CD4-positive, alpha-beta T cell (primary cell): Measurements from ENCODE around the gene HS3ST4. TPM values are rescaled to one million over a fixed set of nuclear protein-coding genes. Genes with fewer than 3 reads are reported as not detected.

Experiments
- ATAC-seq: fragments of 200-7000 bp; cut with Tn5 transposase; one replicate; pipeline ENCODE4 v1.10.0; 2022; ENCODE audit warnings: mild to moderate bottlenecking; ENCODE audit not compliant: poor library complexity
- CTCF ChIA-PET: fragments of 350-600 bp; sonication (Branson Sonifier 250); formaldehyde crosslinking; loops from one replicate; lab custom pipeline; 2021; ENCODE audit warnings: antibody characterized with exemption, inconsistent platforms; lab: Charles Lee
- POLR2A ChIA-PET: fragments of 350-600 bp; sonication (Branson Sonifier 250); formaldehyde crosslinking; loops from one replicate; lab custom pipeline; 2021; ENCODE audit warnings: antibody characterized with exemption, inconsistent platforms; lab: Charles Lee
- DNase-seq, 14 experiments: peaks; one replicate each; pipeline ENCODE4 v3.0.0-alpha.2; 2013 to 2020; ENCODE audit warnings: mixed read lengths in 2 of 14
- H3K27ac ChIP-seq, 2 donors: one replicate each; pipeline versions ENCODE4 v1.5.1 to v1.7.0; 2013; ENCODE audit warnings: low read length in 2 of 2, low read depth in 1 of 2, mild to moderate bottlenecking in 1 of 2
- H3K27me3 ChIP-seq, 2 experiments: 1 replicate in 1 of 2; 2 replicates in 1 of 2; pipeline versions ENCODE4 v1.6.1 to v1.7.0; 2013; ENCODE audit warnings: low read length in 2 of 2, control low read depth in 1 of 2, mild to moderate bottlenecking in 1 of 2, moderate library complexity in 1 of 2; ENCODE audit not compliant: insufficient read depth in 2 of 2, control insufficient read depth in 1 of 2
- H3K36me3 ChIP-seq: one replicate; pipeline ENCODE4 v1.6.1; 2013; ENCODE audit warnings: low read length, control low read depth; ENCODE audit not compliant: insufficient read depth
- H3K4me1 ChIP-seq: one replicate; pipeline ENCODE4 v1.6.1; 2013; ENCODE audit warnings: low read length, control low read depth; ENCODE audit not compliant: insufficient read depth
- H3K4me3 ChIP-seq: one replicate; pipeline ENCODE4 v1.5.1; 2013; ENCODE audit warnings: mild to moderate bottlenecking, low read length, moderate library complexity
- H3K9me3 ChIP-seq, 2 experiments: 1 replicate in 1 of 2; 2 replicates in 1 of 2; pipeline versions ENCODE4 v1.6.1 to v1.7.0; 2013; ENCODE audit warnings: low read length in 2 of 2, mild to moderate bottlenecking in 2 of 2, control low read depth in 1 of 2, moderate library complexity in 1 of 2; ENCODE audit not compliant: control insufficient read depth in 1 of 2, insufficient read depth in 1 of 2
- H3K27ac Mint-ChIP-seq: one replicate; pipeline ENCODE4 v1.8.0; 2020; ENCODE audit warnings: mixed read lengths
- H3K27me3 Mint-ChIP-seq: one replicate; pipeline ENCODE4 v1.8.0; 2021; ENCODE audit warnings: mixed read lengths
- H3K36me3 Mint-ChIP-seq: one replicate; pipeline ENCODE4 v1.8.0; 2021; ENCODE audit warnings: low read depth, mixed read lengths
- H3K4me1 Mint-ChIP-seq: one replicate; pipeline ENCODE4 v1.8.0; 2021; ENCODE audit warnings: low read depth, mixed read lengths
- H3K4me3 Mint-ChIP-seq: one replicate; pipeline ENCODE4 v1.8.0; 2020; ENCODE audit warnings: mild to moderate bottlenecking, mixed read lengths
- H3K9me3 Mint-ChIP-seq: one replicate; pipeline ENCODE4 v1.8.0; 2020; ENCODE audit warnings: mixed read lengths
- intact Hi-C, 2 experiments: fragments of 100-400 bp; cut with DNase I in 1 of 2; cut with micrococcal nuclease in 1 of 2; formaldehyde crosslinking; loops; one replicate each; pipeline versions ENCODE4 v1.15.1 to v1.9.0; 2023 to 2025; cut with DNase I, micrococcal nuclease
- total RNA-seq, 174 experiments: library from RNA in 2 of 174; stranded (reverse) in 2 of 174; gene quantifications; one replicate each; pipeline ENCODE4 v1.2.3 and lab custom pipeline; 2021 to 2026
- TF ChIP-seq, protein P1 (sequence below): fragments of 200-600 bp; IDR thresholded peaks from one replicate; pipeline ENCODE4 v1.8.0; 2022; ENCODE audit warnings: antibody characterized with exemption, mild to moderate bottlenecking

The HS3ST4 gene
- total RNA-seq, 2 experiments from 2014 or later: not detected

DNA sequence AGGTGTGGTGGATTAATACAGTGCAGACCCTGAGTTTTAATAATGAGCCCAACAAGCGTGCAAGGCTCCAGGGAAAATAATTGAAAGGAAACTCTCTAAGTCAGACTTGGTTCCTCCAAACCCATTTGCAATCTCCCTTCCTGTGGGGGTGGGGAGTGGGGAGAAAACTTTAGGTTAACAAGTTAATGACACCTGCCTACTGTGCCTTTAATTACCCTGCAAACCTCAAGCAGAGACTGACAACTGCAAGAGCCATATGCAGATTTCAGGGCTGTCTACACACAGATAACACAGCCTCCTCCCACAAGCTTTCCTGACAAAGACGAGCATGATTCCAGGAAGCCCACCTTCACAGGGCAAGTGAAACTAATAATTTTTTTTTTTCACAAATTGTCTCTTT is 359.3 kb downstream of the HS3ST4 start:
- intact Hi-C loops: no loop called here
- Histone ChIP-seq H3K4me1 (no peaks in the 10 kb centered on the region), H3K4me3 (no peak overlapping the region), H3K27ac (no peak overlapping the region), H3K9me3 (peaks cover 0 to 4% of the 10 kb centered on the region in 2 experiments), H3K27me3 (peaks cover 0 to 9% of the 10 kb centered on the region in 2 experiments), H3K36me3 (no peaks in the 10 kb centered on the region)
- POLR2A ChIA-PET: no interaction called here
- peaks cover 22% of the 10 kb centered on the region for H3K27me3 Mint-ChIP-seq
- no peaks in the 10 kb centered on the region for H3K4me1 Mint-ChIP-seq
- H3K27ac Mint-ChIP-seq: no peak overlapping the region
- DNase-seq (no peak), ATAC-seq (no peak)
- H3K9me3 Mint-ChIP-seq: peaks cover 2% of the 10 kb centered on the region
- CTCF ChIA-PET: no interaction called here
- H3K4me3 Mint-ChIP-seq: no peak overlapping the region
- TF ChIP-seq, protein P1, sequence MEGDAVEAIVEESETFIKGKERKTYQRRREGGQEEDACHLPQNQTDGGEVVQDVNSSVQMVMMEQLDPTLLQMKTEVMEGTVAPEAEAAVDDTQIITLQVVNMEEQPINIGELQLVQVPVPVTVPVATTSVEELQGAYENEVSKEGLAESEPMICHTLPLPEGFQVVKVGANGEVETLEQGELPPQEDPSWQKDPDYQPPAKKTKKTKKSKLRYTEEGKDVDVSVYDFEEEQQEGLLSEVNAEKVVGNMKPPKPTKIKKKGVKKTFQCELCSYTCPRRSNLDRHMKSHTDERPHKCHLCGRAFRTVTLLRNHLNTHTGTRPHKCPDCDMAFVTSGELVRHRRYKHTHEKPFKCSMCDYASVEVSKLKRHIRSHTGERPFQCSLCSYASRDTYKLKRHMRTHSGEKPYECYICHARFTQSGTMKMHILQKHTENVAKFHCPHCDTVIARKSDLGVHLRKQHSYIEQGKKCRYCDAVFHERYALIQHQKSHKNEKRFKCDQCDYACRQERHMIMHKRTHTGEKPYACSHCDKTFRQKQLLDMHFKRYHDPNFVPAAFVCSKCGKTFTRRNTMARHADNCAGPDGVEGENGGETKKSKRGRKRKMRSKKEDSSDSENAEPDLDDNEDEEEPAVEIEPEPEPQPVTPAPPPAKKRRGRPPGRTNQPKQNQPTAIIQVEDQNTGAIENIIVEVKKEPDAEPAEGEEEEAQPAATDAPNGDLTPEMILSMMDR: no peak
- H3K36me3 Mint-ChIP-seq: no peaks in the 10 kb centered on the region

DNA sequence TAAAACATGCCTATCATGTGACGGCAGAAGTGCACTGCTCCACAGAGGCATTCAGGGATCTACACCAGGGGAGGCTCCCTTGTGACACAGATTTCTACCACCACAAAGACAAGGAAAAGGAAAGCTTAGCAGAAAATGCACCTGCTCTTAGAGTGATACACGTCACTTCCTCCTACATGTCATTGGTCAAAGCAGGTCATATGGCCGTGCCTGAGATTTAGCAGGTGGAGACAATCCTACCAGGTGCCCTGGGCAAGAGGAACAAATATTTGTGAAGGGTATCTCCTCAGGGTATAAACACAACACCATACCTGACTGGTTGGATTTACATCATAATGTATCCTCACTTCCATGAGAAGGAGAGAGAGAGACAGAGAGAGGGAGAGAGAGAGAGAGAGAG is 362.1 kb downstream of the HS3ST4 start:
- DNase-seq (no peak), ATAC-seq (no peak)
- CTCF ChIA-PET: no interaction called here
- no peaks in the 10 kb centered on the region for H3K4me1 ChIP-seq
- H3K4me3 ChIP-seq: no peak overlapping the region
- no peak overlapping the region for H3K27ac ChIP-seq
- H3K9me3 ChIP-seq: peaks cover 4% of the 10 kb centered on the region in 2 experiments
- H3K27me3 Mint-ChIP-seq: peaks cover 17% of the 10 kb centered on the region
- POLR2A ChIA-PET: no interaction called here
- no peaks in the 10 kb centered on the region for H3K36me3 ChIP-seq
- H3K4me1 Mint-ChIP-seq: no peaks in the 10 kb centered on the region
- peaks cover 2% of the 10 kb centered on the region for H3K9me3 Mint-ChIP-seq
- H3K27me3 ChIP-seq: peaks cover 4 to 9% of the 10 kb centered on the region in 2 experiments
- H3K27ac Mint-ChIP-seq: no peak overlapping the region
- TF ChIP-seq, protein P1: no peak
- no peak overlapping the region for H3K4me3 Mint-ChIP-seq
- no peaks in the 10 kb centered on the region for H3K36me3 Mint-ChIP-seq
- intact Hi-C loops: no loop called here

DNA sequence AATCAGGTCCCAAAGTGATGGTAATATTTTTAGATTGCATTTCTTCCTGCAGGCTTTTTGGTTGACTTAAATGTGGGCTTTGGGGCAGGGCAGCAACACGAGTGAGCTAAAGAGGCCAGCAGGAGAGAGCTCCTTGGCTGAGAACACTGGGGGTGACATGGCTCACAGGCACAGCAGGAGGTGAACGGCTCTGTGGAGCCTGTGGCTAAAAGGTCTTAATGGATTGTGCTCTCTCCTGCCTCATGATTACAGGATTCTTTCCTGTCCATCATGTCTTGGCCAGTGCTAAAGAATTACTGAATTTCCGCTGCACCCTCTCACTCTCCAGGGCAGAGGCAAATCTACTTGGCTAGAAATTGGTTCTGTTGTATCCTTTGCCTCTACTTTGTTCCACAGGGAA is 366.6 kb downstream of the HS3ST4 start:
- ATAC-seq (no peak), DNase-seq (no peak)
- no peak overlapping the region for H3K27ac Mint-ChIP-seq
- Histone ChIP-seq H3K9me3 (peaks cover 4% of the 10 kb centered on the region in 2 experiments), H3K4me1 (no peaks in the 10 kb centered on the region), H3K36me3 (no peaks in the 10 kb centered on the region), H3K27ac (no peak overlapping the region), H3K4me3 (no peak overlapping the region), H3K27me3 (peaks cover 0 to 4% of the 10 kb centered on the region in 2 experiments)
- no peaks in the 10 kb centered on the region for H3K36me3 Mint-ChIP-seq
- TF ChIP-seq, protein P1: no peak
- H3K27me3 Mint-ChIP-seq: peaks cover 6% of the 10 kb centered on the region
- H3K9me3 Mint-ChIP-seq: peaks cover 6% of the 10 kb centered on the region
- ChIA-PET CTCF (no interaction called here), POLR2A (no interaction called here)
- intact Hi-C loops: no loop called here
- H3K4me1 Mint-ChIP-seq: no peaks in the 10 kb centered on the region
- H3K4me3 Mint-ChIP-seq: no peak overlapping the region
